Bronchial epithelial cell (primary cell): ENCODE results near the gene RASSF4. TPM values are rescaled to one million over a fixed set of nuclear protein-coding genes. Genes with fewer than 3 reads are reported as not detected.

Experiments used
- DNase-seq: peaks from one replicate; pipeline ENCODE4 v3.0.0-alpha.2; 2010; ENCODE audit warnings: low read depth
- FAIRE-seq: peaks from 2 replicates; lab custom pipeline; 2011; peaks lifted over from hg19 to GRCh38; lab: Jason Lieb, UNC
- H3K27me3 ChIP-seq: 2 replicates; pipeline ENCODE4 v1.5.1; 2011; ENCODE audit warnings: low read length; ENCODE audit not compliant: control insufficient read depth, insufficient read depth
- H3K36me3 ChIP-seq: 2 replicates; pipeline ENCODE4 v1.5.1; 2011; ENCODE audit warnings: low read length; ENCODE audit not compliant: control insufficient read depth, insufficient read depth
- H3K4me3 ChIP-seq: 2 replicates; pipeline ENCODE4 v1.5.1; 2011; ENCODE audit warnings: mild to moderate bottlenecking, low read depth, low read length, control low read depth
- CTCF ChIP-seq: IDR thresholded peaks from 2 replicates; pipeline ENCODE4 v1.5.1; 2011; ENCODE audit warnings: mild to moderate bottlenecking, moderate library complexity, low read length, control low read depth, inconsistent platforms; ENCODE audit not compliant: insufficient read depth, severe bottlenecking
- total RNA-seq: library from RNA; depleted of rRNA; stranded (reverse); fragments of >200 nt; gene quantifications from 2 replicates; pipeline ENCODE4 v1.2.1, GENCODE V29; 2014

RASSF4 gene
- total RNA-seq, 1 donor from 2014 or later, result 0.26 TPM

GRCh38 chr10:44983895-44984278 lies 24.3 kb downstream of the RASSF4 start:
- FAIRE-seq (no peak), DNase-seq (no peak)
- H3K27me3 ChIP-seq, result no peaks in the 10 kb centered on the region
- H3K4me3 ChIP-seq, result no peak overlapping the region
- no peaks in the 10 kb centered on the region for H3K36me3 ChIP-seq
- TF ChIP-seq CTCF, result no peak

GRCh38 chr10:44984671-44985101 lies 25.1 kb downstream of the RASSF4 start:
- FAIRE-seq (no peak), DNase-seq (no peak)
- H3K27me3 ChIP-seq, result no peaks in the 10 kb centered on the region
- no peaks in the 10 kb centered on the region for H3K36me3 ChIP-seq
- no peak for TF ChIP-seq CTCF
- no peak overlapping the region for H3K4me3 ChIP-seq

GRCh38 chr10:44985175-44985681 lies 25.6 kb downstream of the RASSF4 start:
- Histone ChIP-seq H3K36me3 (no peaks in the 10 kb centered on the region), H3K27me3 (no peaks in the 10 kb centered on the region), H3K4me3 (no peak overlapping the region)
- no peak for FAIRE-seq
- DNase-seq, result no peak
- TF ChIP-seq CTCF, result no peak

- Histone ChIP-seq H3K27me3 (no peaks in the 10 kb centered on the region), H3K4me3 (no peak overlapping the region), H3K36me3 (no peaks in the 10 kb centered on the region)
- DNase-seq (no peak), FAIRE-seq (no peak)
- TF ChIP-seq CTCF, result no peak
Measured at GRCh38 chr10:44986179-44986578, 26.6 kb downstream of the RASSF4 start.

GRCh38 chr10:44986670-44987069 lies 27.1 kb downstream of the RASSF4 start:
- Histone ChIP-seq H3K27me3 (no peaks in the 10 kb centered on the region), H3K4me3 (no peak overlapping the region), H3K36me3 (no peaks in the 10 kb centered on the region)
- no peak for TF ChIP-seq CTCF
- DNase-seq (no peak), FAIRE-seq (no peak)

GRCh38 chr10:44988957-44989585 lies 29.5 kb downstream of the RASSF4 start:
- TF ChIP-seq CTCF, result no peak
- no peaks in the 10 kb centered on the region for H3K36me3 ChIP-seq
- H3K4me3 ChIP-seq, result no peak overlapping the region
- no peaks in the 10 kb centered on the region for H3K27me3 ChIP-seq
- FAIRE-seq (peak; percentile 72), DNase-seq (no peak)
